Inflammatory macrophage treated with lipopolysaccharide for 1 hour (primary cell): Measurements from ENCODE around the gene SLC4A2.

Experiments used
- DNase-seq, 2 donors: peaks; one replicate each; pipeline ENCODE4 v3.0.0-alpha.2; 2020 to 2022

The SLC4A2 gene

DNA sequence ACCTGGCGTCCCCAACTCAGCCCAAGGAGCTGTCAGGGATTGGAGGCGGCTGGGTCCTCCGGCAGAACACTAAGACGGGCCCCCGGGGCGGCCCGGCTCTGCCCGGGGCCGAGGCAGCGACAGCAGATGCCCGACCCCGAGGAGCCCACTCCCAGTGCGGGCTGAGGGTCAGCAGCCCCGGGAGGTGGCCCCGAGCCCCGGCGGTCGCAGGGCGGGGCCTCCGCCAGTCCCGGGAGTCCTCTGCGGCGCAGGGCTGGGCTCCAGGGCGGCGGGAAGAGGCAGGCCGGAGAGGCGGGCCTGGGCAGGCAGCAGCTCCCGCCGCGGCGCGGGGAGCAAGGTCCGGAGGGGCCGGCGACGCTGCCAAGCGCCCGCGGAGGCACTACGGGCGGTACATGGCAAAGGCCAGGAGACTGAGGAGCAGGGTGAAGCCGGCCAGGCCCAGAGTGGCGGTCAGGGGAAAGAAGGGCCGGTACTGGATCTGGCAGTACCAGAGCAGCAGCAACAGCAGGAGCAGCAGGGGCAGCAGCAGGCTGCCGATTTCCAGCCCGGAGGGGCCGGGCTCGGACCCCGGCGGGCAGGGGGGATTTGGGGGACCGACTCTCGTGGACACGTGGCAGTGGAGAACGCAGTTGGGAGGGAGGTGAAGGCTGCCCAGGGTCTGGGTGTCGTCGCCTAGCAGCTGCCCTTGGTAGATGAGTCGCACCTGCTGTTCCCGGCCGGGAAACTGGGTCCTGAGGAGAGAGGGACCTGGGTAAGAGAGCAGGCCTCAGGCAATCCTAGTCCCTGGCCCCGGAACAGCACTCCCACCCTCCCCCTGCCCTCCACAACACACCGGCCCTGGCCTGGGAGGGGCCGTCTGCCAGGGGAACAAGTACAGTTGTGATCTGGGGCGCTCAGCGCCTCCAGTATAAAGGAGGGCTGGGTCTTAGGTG, 22.0 kb downstream of the SLC4A2 start:
- DNase-seq: no peak

DNA sequence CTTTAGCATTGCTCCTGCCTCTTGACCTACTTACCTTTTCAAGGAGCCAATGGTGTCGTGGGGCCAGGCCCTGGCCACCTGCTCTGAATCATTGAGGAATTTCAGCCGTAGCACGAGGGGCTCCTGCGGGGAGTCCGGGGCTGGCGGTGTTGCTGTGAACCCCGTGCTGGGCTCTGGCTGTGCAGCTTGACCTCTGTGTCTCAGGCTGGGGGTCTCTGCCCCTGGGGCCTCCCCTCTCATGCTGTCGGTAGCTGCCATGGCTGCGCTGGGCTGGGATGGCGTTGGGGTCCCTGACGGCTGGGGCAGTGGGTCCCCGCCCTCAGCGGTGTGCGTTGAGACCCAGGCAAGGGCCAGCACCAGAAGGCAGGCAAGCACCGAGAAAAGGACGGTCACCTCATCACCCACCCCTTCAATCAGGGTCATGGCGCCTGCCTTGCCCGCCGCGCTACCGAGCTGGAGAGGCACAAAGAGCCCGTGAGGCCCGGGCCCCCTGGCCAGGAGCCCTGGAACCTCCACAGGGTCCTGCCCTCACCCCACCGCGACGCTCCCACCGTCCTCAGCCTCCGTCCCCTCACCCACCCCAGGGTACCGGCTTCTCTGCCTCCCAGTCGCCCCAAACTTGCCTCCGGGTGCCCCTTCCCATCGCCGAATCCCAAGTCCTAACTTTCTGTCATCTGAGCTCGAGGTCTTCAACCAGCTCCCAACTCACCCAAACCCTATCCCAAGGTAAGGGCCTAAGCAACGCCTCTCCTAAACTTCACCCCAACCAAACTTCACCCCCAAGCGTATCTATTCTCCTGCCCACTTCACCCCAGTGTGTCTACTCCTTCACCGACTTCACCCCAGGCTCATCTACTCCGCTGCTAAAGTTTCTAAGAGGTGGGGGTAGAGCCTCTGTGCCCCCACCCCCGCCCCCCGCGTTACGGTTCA, 23.0 kb downstream of the SLC4A2 start:
- DNase-seq: no peak

DNA sequence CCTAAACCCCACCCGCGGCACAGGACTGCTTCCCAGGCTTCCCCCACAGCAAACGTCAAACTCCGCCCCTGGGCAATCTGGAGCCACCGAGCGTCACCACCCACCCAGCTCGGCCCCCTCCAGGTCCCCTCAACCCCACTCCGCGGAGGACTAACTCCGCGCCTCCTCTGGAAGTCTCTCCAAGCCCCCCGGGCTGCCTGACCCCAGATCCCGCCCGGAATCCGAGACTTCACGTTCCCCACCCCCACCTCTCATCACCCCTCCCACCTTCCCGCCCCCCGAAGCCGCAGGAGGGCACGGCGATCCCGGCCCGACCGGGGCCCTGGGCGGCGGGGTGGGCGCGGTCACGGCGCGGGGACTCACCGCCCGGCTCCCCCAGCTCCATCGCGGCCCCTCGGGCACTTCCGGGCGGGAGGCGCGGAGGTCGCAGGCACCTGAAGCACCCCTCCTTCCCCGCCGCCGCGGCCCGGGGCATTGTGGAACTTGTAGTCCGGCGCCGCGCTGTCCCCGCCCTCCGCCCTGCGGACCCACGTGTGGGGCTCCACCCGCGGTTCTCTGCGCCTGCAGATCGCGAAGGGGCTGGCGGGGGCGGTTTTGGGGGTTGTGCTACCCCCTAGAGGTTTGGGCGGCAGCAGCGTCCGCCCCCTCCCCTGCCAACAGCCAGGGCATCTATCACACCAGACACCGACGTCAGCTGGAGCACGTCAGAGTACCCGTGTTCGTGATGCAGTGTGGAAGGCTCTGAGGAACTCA, 23.9 kb downstream of the SLC4A2 start, which contains the start of gene TMUB1:
Gene TMUB1, minus strand, starts transcription at position 423 of the 753 bp plus-strand sequence. CDS start 930 bp downstream, outside the sequence.
- DNase-seq: peak; percentile 53 to 65

DNA sequence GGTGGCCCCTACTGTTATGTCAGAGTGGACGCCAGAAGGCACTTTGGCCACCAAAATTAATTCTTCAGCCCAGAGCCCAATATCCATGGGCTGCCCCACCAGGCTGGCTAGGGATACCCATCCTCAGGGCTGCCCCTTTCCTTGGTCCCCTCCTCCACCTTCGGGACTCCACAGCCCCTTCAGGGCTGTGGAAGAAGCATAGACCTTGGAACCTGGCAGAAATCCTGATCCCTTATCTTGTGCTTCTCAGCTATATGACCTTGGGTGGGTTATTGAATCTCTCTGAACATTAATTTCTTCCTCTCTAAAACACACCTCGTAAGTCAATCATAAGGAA, 24.4 kb downstream of the SLC4A2 start:
- DNase-seq: no peak

DNA sequence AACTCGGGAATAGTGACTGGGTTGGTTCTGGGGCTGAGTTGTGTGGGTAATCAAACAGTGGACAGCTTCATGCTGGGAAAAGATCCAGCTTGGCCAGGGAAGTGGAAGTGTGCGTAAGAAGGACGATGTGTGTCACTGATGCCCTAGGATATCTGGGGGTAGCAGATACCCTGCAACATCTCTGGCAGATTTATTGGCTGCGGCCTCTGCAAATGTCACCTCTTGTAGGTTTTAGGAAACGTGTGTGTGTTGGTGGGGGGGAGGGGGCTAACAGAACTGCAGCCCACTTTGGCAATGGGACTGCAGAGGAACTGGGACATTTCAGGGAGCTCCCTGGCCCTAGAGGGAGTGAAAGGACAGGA, 25.9 kb downstream of the SLC4A2 start:
- DNase-seq: no peak

DNA sequence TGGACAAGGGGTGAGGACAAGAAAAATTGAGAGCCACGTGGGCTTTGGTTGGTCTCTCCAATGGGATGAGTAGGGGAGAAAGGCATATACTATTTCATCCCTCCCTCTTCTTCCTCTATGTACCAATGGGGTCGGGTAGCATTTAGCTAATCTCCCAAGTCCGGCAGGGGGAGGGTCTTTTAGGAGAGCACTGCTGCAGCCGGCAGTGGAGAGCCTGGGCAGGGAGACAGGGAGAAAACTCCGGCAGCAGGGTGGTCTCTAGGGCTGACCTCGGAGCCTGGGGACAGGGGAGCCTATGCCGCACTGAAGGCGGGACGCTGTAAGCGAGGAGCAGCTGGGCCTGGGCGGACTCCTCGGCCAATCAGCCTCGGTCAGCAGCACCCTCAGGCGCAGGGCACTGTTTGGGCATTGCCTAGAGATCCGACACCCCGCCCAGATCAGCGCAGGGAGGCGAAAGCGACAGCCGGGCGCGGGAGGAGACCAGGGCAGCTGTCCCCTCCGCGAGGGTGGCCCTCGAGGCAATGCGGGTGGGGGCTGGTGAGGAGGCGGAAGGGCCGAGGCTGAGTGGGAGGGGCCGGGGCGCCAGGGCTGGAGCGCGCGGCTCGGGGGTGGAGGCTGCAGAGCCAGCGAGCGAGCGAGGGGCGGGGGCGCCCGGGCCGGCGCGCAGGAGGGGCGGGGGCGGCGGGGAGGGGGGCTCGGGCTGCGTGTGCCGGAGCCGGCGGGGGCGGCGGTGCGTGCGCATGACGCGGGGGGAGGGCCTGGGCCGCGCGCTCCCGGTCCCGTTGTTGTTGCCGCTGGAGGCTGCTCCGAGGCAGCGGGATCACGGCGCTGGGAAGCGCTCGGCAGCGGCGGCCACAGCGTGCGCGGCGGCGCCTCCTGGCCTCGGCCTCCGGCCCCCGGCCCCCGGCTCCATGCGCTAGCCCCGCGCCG, 26.6 kb downstream of the SLC4A2 start, which contains the start of gene AGAP3:
Gene AGAP3, plus strand, starts transcription at position 785 of the 930 bp plus-strand sequence. CDS start 267 bp downstream, outside the sequence.
- peak; percentile 82 to 89 for DNase-seq

DNA sequence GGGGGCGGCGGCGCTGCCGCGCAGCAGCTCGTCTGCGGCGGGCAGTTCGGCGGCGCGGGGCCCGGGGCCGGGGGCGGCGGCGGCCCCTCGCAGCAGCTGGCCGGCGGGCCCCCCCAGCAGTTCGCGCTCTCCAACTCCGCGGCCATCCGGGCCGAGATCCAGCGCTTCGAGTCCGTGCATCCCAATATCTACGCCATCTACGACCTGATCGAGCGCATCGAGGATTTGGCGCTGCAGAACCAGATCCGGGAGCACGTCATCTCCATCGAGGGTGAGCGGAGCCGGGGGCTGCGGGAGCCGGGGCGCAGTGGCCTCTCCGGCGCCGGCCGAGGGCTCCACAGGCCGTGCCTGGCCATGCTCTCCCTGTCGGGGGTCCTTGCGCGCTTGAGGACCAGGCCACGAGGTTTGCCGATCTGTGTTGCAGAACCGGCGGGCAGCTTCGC, 27.4 kb downstream of the SLC4A2 start:
- no peak for DNase-seq

DNA sequence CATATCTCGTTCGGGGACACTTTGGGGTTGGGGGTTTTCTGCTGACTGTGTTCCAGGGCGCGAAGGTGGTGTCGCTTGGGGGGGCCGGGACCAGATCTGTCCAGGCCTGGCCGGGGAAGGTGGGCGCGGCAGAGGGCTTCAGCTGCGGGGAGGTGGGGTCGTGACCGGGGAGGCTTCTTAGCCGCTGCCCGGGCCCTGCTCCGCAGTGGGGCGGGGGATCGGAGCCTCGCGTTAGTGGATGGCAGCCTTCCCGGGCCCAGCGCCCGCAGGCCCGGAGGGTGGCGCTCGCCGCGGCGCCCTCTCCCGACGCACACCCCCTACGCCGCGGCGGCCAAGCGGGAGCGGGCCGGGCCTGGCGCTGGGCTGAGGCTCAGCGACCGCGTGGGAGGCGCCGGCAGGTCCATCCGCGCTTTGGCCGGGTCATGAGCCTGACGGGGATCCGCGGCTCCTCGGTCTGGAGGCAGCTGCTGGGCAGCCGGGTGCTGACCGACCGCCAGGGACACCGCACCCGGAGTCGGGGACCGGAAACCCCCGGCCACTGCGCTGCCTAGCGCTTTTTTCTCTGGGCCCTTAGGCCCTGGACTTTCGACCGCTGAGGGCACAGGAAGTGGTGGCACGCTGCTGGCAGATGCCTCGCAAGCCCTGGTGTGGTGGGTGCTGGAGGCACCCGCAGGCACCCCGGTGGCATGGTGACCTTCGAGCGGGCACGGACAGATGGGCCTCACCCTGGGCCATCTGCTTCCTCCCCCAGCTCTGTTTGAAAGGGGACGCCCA, 28.0 kb downstream of the SLC4A2 start:
- peak; percentile 49 to 60 for DNase-seq

DNA sequence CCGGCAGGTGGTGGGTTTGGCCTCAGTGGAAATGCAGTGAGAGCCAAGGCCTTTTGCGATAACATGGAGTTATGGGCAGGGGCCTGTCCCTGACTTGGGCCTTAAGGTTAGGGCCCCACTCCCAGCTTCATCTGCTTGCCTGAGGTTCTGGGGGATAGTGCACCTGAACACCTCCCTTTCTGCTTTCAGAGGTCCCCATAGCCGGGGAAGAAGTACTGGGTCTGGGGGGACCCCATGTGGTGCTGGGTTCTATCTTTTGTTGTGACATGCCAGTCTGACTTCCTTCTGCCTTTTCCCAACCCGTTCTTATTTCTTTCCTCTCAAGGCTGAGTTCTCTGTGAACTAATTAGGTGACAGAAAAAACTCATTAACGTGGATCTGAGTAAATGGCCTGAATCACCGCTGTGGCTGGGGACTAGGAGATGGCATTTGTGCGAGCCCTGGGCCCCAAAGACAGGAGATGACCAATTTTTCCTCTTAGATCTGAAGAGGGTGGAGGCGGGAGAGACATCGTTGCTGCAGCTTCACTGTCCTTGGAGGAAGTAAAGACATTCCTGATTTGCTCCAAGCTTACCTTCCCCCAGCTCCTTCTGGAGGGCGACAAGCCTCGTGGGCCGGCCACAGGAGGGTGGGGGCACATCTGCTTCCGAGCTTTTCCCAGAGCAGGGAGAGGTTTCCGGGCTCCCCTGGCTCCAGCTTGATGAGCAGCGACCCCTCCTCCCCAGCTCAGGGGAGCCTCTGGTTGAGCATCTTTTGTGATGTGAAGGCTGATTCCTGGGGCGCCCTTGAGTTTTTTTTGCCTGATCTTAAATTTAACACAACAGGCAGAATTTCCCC, 28.8 kb downstream of the SLC4A2 start:
- DNase-seq: peak in 1 of 2 donors; percentile 49

DNA sequence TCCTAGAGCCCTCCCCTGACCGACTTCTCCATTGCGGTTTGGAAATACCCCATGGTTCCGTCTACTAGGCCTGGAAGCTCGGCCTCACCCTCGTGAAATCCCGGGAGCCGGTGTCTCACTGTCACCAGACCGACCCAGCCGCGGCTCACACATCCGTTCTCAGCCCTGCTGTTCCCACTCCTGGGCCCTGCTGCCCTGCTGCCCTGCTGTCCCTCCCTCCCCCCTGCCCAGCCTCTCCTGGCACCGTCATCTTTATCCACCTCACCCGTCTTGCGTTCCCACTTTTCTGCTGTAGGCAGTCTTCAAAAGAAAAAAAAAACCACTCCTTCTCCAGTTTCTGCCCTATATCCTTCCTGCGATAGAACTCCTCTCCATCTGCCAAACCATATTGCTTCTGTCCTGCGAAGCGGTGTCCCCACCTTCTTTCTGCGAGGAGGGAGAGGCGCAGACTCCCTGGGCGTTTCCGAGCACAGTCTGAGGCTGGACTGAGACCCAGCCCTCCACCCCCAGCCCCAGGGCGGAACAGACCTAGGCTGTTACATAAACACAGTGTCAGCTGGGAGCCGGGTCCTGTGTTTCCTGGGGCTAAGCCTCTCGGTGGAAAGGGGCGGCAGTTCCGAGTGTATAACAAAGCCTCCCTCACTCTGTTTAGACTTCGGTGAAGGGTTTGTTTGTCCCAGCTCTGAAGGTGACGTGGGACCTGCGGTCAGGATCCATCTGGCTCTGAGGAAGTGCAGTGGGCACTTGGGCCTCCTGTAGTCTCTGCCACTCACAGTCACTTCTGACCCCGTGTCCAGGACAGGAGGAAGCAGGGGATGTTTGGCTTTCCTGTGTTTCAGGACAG, 29.7 kb downstream of the SLC4A2 start:
- peak; percentile 96 to 99 for DNase-seq

DNA sequence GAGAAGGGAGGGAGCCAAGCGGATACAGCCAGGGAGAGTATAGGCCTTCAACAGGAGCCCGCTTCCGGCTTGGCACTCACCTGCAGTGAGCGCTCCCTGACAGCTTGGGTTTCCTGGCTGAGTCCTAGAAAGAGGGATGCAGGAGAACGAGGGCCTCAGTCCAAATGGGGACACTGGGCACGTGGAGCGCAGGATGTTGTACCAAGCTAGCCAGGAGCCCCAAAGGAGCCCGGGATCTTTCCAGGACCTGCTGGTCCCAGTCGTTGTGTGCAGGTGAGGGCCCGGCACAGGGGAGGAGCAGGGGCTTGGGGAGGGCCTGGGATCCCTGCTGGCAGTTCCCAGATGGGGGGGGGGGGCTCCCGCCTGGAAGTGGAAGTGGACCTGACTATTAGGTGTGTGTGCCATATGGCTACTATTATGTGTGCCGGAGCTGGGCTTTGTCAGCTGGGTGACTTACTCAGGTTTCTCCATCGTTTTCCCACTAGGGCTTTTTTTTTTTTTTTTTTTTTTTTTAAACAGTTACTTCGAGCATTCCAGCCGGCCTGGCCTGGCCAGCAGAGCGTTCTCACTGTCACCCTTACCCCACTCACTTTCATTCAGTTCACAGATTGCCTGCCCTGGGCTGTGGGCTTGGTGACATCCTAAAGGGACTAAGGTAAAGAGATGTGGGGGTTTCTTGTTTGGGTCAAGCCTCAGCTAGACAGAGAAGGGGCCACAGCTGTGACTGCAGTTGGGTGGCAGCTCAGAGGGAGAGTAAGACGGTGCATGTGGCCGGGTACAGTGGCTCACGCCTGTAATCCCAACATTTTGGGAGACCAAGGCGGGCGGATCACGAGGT, 30.7 kb downstream of the SLC4A2 start:
- DNase-seq: no peak

DNA sequence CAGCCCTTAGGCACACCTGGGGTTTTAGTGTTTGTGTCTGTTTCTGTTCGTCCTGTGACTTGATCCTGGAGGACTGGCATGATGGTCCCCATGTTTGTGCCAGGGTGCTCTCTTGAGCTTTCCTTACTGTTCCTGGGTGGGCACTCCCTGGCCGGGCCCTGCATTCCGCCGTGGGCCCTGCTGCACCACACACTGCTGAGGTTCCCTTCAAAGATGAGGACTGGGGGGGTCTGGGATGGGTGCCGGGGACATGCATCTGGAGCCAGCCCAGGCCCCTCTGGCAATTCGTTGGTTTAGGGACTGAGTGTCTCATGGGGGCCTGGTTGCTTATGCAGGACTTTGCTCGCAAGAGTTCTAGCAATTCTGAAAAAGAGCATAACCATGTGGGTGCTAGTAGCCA, 31.6 kb downstream of the SLC4A2 start:
- DNase-seq: no peak

DNA sequence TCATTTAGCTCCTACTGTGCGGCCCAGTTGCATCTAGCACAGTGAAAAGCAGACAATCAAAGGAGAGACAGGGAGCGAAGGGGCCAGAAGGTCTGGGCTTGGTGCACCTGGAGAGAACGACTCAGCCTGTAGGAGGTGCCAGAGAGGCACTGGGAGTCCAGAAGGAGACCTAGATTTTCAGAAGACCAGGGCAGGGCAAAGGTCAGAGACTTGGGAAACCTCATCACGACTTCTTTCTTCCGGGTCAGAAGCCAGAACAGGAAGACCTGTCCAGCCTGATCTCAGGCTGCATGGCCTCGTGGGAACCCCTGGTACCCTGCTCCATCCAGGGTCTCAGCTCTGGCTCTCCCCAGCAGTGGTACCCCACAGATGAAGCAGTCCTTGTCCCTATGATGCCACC, 32.0 kb downstream of the SLC4A2 start:
- DNase-seq: peak; percentile 73 to 76

DNA sequence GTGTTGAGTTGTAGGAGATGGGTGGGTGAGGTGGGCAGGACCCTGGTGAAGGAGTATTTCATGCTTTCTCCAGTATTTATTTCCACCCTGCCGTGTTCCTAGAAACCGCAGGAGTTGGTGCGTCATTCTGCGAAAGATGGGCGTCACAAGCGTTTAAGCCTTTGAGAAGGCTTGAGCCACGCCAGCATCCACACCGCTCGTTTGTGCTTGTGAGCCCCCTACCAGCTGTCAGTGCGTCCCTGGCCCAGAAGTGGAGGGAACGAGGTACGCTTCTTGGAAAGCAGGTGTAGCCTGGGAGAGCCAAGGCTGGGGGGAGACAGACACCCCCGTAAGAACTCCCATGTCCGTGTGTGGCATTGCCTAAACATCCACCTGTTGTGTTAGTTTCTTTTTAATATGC, 32.6 kb downstream of the SLC4A2 start:
- no peak for DNase-seq

DNA sequence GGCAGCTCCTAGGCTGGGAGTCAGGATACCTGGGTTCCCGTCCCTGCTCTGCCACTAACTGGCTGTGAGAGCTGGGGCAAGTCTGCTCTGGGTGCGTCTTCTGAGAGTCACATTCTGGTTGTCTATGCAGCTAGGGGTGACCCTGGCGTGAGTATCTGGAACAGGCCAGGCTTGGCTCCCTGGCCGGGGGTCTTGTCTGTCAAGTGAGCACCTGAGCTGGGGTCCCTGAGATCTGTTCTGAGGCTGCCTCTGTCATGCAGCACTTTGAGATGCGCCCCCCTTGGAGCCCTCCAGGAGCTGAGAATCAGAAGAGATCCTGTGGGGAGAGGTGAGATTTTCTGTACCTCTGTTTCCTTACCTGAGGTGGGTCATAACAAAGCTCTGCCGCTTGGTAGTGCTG, 34.4 kb downstream of the SLC4A2 start:
- no peak for DNase-seq

DNA sequence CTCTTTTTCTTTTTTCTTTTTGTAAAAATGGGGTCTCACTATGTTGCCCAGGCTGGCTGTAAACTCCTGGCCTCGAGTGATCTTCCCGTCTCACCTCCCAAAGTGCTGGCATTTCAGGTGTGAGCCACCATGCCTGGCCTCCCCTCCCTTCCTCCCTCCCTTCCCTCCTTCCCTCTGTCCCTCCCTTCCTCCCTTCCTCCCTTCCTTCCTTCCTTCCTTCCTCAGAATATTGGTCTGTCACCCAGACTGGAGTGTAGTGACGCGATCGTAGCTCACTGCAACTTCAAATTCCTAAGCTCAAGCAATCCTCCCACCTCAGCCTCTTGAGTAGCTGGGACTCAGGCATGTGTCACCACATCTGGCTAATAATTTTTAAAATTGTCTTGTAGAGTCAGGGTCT, 35.3 kb downstream of the SLC4A2 start:
- DNase-seq: no peak

DNA sequence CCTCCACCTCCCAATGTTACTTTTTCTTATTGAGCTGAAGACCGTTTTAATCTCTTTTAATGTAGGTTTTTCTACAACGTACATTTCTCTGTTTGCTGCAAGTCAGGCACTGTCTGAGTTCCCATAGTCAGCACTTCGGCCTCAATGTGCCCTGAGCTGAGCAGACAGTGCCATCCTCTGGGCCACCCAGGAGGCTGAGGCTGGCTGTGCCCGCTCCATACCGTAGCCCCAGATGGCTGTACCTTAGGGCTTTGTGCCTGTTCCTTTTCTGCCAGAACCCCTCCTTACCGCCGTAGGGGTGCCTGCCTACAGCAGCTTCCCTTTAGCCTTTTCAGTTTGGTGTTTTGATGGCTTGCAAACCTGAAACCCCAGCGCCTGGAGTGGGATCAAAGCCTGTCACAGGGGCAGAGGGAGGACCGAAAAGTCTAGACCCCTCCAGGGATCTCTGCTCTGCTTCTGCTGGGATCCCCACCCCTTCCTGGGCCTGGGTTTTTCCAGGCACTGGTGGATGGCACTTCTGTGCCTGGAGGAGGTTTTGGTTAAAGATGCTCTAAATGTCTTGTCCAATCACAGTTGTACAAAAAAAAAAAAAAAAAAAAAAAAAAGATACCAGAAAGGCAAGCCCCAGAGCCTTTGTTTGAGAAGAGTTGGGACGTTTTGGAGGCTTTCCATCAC, 35.9 kb downstream of the SLC4A2 start:
- no peak for DNase-seq
